Activated naive CD4-positive, alpha-beta T cell treated with anti-CD3 and anti-CD28 coated beads, Interleukin-2, amount 50 U/mL, for 24 hours (primary cell): Measurements from ENCODE around the gene MISP3.

Experiments used
- H3K27ac Mint-ChIP-seq: one replicate; pipeline ENCODE4 v1.8.0; 2021; ENCODE audit warnings: mild to moderate bottlenecking, mixed read lengths
- H3K27me3 Mint-ChIP-seq: one replicate; pipeline ENCODE4 v1.8.0; 2021; ENCODE audit warnings: mixed read lengths
- H3K36me3 Mint-ChIP-seq: one replicate; pipeline ENCODE4 v1.8.0; 2021; ENCODE audit warnings: mixed read lengths
- H3K4me1 Mint-ChIP-seq: one replicate; pipeline ENCODE4 v1.8.0; 2021; ENCODE audit warnings: mixed read lengths
- H3K4me3 Mint-ChIP-seq: one replicate; pipeline ENCODE4 v1.8.0; 2021; ENCODE audit warnings: mild to moderate bottlenecking, mixed read lengths
- H3K9me3 Mint-ChIP-seq: one replicate; pipeline ENCODE4 v1.8.0; 2021; ENCODE audit warnings: mixed read lengths

Gene MISP3

GRCh38 chr19:14102756-14103155 lies 30.2 kb downstream of the MISP3 start:
- no peaks in the 10 kb centered on the region for H3K4me1 Mint-ChIP-seq
- no peaks in the 10 kb centered on the region for H3K27me3 Mint-ChIP-seq
- H3K27ac Mint-ChIP-seq, result no peak overlapping the region
- peaks cover 2% of the 10 kb centered on the region for H3K36me3 Mint-ChIP-seq
- H3K4me3 Mint-ChIP-seq, result no peak overlapping the region
- no peaks in the 10 kb centered on the region for H3K9me3 Mint-ChIP-seq

GRCh38 chr19:14103310-14103709 lies 30.7 kb downstream of the MISP3 start:
- Mint-ChIP-seq H3K9me3 (no peaks in the 10 kb centered on the region), H3K36me3 (peaks cover 2% of the 10 kb centered on the region), H3K4me1 (no peaks in the 10 kb centered on the region), H3K27ac (no peak overlapping the region), H3K4me3 (no peak overlapping the region), H3K27me3 (no peaks in the 10 kb centered on the region)

GRCh38 chr19:14105680-14106079 lies 33.1 kb downstream of the MISP3 start:
- Mint-ChIP-seq H3K27ac (no peak overlapping the region), H3K36me3 (peaks cover 1% of the 10 kb centered on the region), H3K9me3 (no peaks in the 10 kb centered on the region), H3K4me1 (peaks cover 3% of the 10 kb centered on the region), H3K27me3 (no peaks in the 10 kb centered on the region), H3K4me3 (no peak overlapping the region)

- Mint-ChIP-seq H3K36me3 (no peaks in the 10 kb centered on the region), H3K27ac (no peak overlapping the region), H3K4me1 (peaks cover 8% of the 10 kb centered on the region), H3K9me3 (no peaks in the 10 kb centered on the region), H3K27me3 (no peaks in the 10 kb centered on the region), H3K4me3 (no peak overlapping the region)
Observed at GRCh38 chr19:14106840-14107239, 34.3 kb downstream of the MISP3 start.

- Mint-ChIP-seq H3K9me3 (no peaks in the 10 kb centered on the region), H3K27ac (peak overlapping the region; percentile 41), H3K4me1 (peaks cover 14% of the 10 kb centered on the region), H3K27me3 (no peaks in the 10 kb centered on the region), H3K4me3 (no peak overlapping the region), H3K36me3 (no peaks in the 10 kb centered on the region)
Observed at GRCh38 chr19:14107581-14108461, 35.2 kb downstream of the MISP3 start.

GRCh38 chr19:14110650-14111049 lies 38.1 kb downstream of the MISP3 start:
- no peak overlapping the region for H3K27ac Mint-ChIP-seq
- peaks cover 36% of the 10 kb centered on the region for H3K4me1 Mint-ChIP-seq
- no peaks in the 10 kb centered on the region for H3K36me3 Mint-ChIP-seq
- H3K27me3 Mint-ChIP-seq, result no peaks in the 10 kb centered on the region
- no peaks in the 10 kb centered on the region for H3K9me3 Mint-ChIP-seq
- no peak overlapping the region for H3K4me3 Mint-ChIP-seq

- Mint-ChIP-seq H3K27ac (no peak overlapping the region), H3K36me3 (no peaks in the 10 kb centered on the region), H3K4me1 (peaks cover 44% of the 10 kb centered on the region), H3K4me3 (no peak overlapping the region), H3K27me3 (no peaks in the 10 kb centered on the region), H3K9me3 (no peaks in the 10 kb centered on the region)
Observed at GRCh38 chr19:14111486-14111885, 38.9 kb downstream of the MISP3 start.

- peaks cover 47% of the 10 kb centered on the region for H3K4me1 Mint-ChIP-seq
- no peaks in the 10 kb centered on the region for H3K9me3 Mint-ChIP-seq
- H3K27ac Mint-ChIP-seq, result no peak overlapping the region
- no peaks in the 10 kb centered on the region for H3K36me3 Mint-ChIP-seq
- H3K27me3 Mint-ChIP-seq, result no peaks in the 10 kb centered on the region
- no peak overlapping the region for H3K4me3 Mint-ChIP-seq
Observed at GRCh38 chr19:14112051-14112808, 39.6 kb downstream of the MISP3 start.

GRCh38 chr19:14112809-14113385 lies 40.3 kb downstream of the MISP3 start:
- H3K27ac Mint-ChIP-seq, result peak overlapping the region; percentile 59
- H3K36me3 Mint-ChIP-seq, result no peaks in the 10 kb centered on the region
- H3K9me3 Mint-ChIP-seq, result no peaks in the 10 kb centered on the region
- no peaks in the 10 kb centered on the region for H3K27me3 Mint-ChIP-seq
- H3K4me1 Mint-ChIP-seq, result peaks cover 47% of the 10 kb centered on the region
- no peak overlapping the region for H3K4me3 Mint-ChIP-seq

GRCh38 chr19:14113762-14114414 lies 41.3 kb downstream of the MISP3 start:
- Mint-ChIP-seq H3K27me3 (no peaks in the 10 kb centered on the region), H3K9me3 (no peaks in the 10 kb centered on the region), H3K36me3 (no peaks in the 10 kb centered on the region), H3K4me1 (peaks cover 52% of the 10 kb centered on the region), H3K27ac (peak overlapping the region; percentile 72), H3K4me3 (peak overlapping the region; percentile 23)

GRCh38 chr19:14114439-14114838 lies 41.9 kb downstream of the MISP3 start:
- Mint-ChIP-seq H3K27me3 (no peaks in the 10 kb centered on the region), H3K36me3 (no peaks in the 10 kb centered on the region), H3K27ac (no peak overlapping the region), H3K9me3 (no peaks in the 10 kb centered on the region), H3K4me3 (no peak overlapping the region), H3K4me1 (peaks cover 57% of the 10 kb centered on the region)

GRCh38 chr19:14114854-14115253 lies 42.3 kb downstream of the MISP3 start:
- H3K36me3 Mint-ChIP-seq, result no peaks in the 10 kb centered on the region
- no peak overlapping the region for H3K4me3 Mint-ChIP-seq
- no peak overlapping the region for H3K27ac Mint-ChIP-seq
- H3K27me3 Mint-ChIP-seq, result no peaks in the 10 kb centered on the region
- H3K4me1 Mint-ChIP-seq, result peaks cover 57% of the 10 kb centered on the region
- H3K9me3 Mint-ChIP-seq, result no peaks in the 10 kb centered on the region

GRCh38 chr19:14115756-14116155 lies 43.2 kb downstream of the MISP3 start:
- Mint-ChIP-seq H3K27ac (peak overlapping the region; percentile 41), H3K9me3 (no peaks in the 10 kb centered on the region), H3K4me1 (peaks cover 54% of the 10 kb centered on the region), H3K36me3 (no peaks in the 10 kb centered on the region), H3K4me3 (peak overlapping the region; percentile 83), H3K27me3 (no peaks in the 10 kb centered on the region)

- Mint-ChIP-seq H3K36me3 (no peaks in the 10 kb centered on the region), H3K9me3 (no peaks in the 10 kb centered on the region), H3K4me3 (peak overlapping the region; percentile 83), H3K27ac (peak overlapping the region; percentile 41), H3K4me1 (peaks cover 52% of the 10 kb centered on the region), H3K27me3 (no peaks in the 10 kb centered on the region)
Observed at GRCh38 chr19:14116525-14116917, 43.9 kb downstream of the MISP3 start.

GRCh38 chr19:14116918-14117578 lies 44.5 kb downstream of the MISP3 start:
- Mint-ChIP-seq H3K4me3 (peak overlapping the region; percentile 83), H3K36me3 (no peaks in the 10 kb centered on the region), H3K27ac (peak overlapping the region; percentile 0), H3K4me1 (peaks cover 49% of the 10 kb centered on the region), H3K9me3 (no peaks in the 10 kb centered on the region), H3K27me3 (no peaks in the 10 kb centered on the region)
